A673 (cell line): ENCODE measurements around the gene SLC15A4.

Experiments
- CTCF ChIP-seq: fragments of 300-800, 200-600 bp; sonication (generic); conservative IDR thresholded peaks from 2 replicates; pipeline ENCODE4 v1.5.1; 2017; ENCODE audit warnings: low read depth, mild to moderate bottlenecking, antibody characterized with exemption, low read length, moderate library complexity, mixed read lengths
- EZH2 ChIP-seq: fragments of 200-600 bp; sonication (generic); IDR thresholded peaks from 2 replicates; pipeline ENCODE4 v1.6.1; 2017; ENCODE audit warnings: borderline replicate concordance, low read depth, mild to moderate bottlenecking, mixed read lengths, antibody characterized with exemption, low read length; ENCODE audit not compliant: poor library complexity, severe bottlenecking

GRCh38 chr12:128792881-128793280 is 30.9 kb downstream of the SLC15A4 start:
- TF ChIP-seq EZH2 (no peak), CTCF (no peak)
